Ovary (tissue), 3 donors: ENCODE results near the gene PREB.

Experiments used
- POLR2A ChIP-seq: fragments of 450-650 bp; IDR thresholded peaks from one replicate; pipeline ENCODE4 v1.6.1; 2017; ENCODE audit warnings: antibody characterized with exemption, mild to moderate bottlenecking, moderate library complexity
- TF ChIP-seq, protein P1 (sequence below), 3 donors: fragments of 450-650 bp in 2 of 3; fragments of 200-600 bp in 1 of 3; IDR thresholded peaks; one replicate each; pipeline versions ENCODE4 v1.5.1 to v1.8.0; 2016 to 2022; ENCODE audit warnings: antibody characterized with exemption in 3 of 3, mild to moderate bottlenecking in 1 of 3
- donor health status: DM: no; HTN: no; CAD: no.

DNA sequence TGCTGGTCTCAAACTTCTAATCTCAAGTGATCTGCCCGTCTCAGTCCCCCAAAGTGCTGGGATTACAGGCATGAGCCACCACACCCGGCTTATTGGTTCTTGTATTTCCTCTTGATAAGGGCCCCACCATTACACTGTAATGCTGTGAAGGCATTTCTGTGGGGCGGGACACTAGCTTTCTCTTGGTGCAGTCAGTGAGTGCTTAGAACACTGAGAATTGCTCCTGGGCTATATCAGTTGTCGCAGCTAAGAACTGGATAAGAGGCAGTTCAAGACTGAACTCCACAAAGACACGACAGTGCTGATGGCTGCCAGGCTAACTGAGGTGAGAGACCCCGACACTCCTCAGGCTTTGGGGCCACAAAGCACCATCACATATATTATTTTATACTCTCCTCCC is 45.8 kb downstream of the PREB start:
- TF ChIP-seq POLR2A, result no peak
- TF ChIP-seq, protein P1, sequence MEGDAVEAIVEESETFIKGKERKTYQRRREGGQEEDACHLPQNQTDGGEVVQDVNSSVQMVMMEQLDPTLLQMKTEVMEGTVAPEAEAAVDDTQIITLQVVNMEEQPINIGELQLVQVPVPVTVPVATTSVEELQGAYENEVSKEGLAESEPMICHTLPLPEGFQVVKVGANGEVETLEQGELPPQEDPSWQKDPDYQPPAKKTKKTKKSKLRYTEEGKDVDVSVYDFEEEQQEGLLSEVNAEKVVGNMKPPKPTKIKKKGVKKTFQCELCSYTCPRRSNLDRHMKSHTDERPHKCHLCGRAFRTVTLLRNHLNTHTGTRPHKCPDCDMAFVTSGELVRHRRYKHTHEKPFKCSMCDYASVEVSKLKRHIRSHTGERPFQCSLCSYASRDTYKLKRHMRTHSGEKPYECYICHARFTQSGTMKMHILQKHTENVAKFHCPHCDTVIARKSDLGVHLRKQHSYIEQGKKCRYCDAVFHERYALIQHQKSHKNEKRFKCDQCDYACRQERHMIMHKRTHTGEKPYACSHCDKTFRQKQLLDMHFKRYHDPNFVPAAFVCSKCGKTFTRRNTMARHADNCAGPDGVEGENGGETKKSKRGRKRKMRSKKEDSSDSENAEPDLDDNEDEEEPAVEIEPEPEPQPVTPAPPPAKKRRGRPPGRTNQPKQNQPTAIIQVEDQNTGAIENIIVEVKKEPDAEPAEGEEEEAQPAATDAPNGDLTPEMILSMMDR (IDR thresholded peaks at IDR 0.05), result no peak
